ENCODE measurements around the gene CTNND2.

DNA sequence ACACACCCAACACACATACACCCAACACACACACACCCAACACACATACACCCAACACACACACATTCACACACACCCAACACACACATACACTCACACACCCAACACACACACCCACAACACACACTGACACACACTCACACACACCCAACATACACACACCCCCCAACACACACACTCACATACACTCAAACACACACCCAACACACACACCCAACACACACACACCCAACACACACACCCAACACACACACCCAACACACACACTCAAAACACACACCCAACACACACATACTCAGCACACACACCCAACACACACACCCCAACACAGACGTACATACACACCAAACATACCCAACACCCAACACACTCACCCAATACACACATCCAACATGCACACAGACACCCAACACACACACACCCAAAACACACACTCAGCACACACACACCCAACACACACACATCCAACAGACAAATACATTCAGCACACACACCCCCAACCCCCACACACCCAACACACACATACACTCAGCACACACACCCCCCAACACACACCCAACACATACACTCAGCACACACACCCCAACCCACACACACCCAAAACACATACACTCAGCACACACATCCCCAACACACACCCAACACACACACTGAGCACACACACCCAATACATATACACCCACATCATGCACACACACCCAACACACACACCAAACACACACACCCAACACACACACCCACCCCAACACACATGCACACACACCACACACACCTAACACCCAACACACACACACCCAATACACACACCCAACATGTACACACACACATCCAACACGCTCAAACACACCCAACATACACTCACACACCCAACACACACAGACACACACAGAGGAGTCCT lies 663.7 kb downstream of the CTNND2 start:
- TF ChIP-seq JUND (IDR thresholded peaks at IDR 0.05) (no peak), TEAD4 (IDR thresholded peaks at IDR 0.05; ENCODE audit: borderline replicate concordance, insufficient read depth) (no peak), TAF1 (IDR thresholded peaks at IDR 0.05; ENCODE audit: borderline replicate concordance, low read depth, low read length) (no peak), TCF12 (IDR thresholded peaks at IDR 0.05) (no peak), EP300 (IDR thresholded peaks at IDR 0.05; ENCODE audit: borderline replicate concordance in 1 of 2, low read depth in 1 of 2, low read length in 1 of 2) (no peak), YY1 (IDR thresholded peaks at IDR 0.05; ENCODE audit: low read depth) (no peak), EZH2phosphoT487 (IDR thresholded peaks at IDR 0.05; ENCODE audit: borderline replicate concordance, low read depth) (no peak), POLR2AphosphoS5 (IDR thresholded peaks at IDR 0.05; ENCODE audit: low read depth, low read length) (no peak)
- TF ChIP-seq, protein P1, sequence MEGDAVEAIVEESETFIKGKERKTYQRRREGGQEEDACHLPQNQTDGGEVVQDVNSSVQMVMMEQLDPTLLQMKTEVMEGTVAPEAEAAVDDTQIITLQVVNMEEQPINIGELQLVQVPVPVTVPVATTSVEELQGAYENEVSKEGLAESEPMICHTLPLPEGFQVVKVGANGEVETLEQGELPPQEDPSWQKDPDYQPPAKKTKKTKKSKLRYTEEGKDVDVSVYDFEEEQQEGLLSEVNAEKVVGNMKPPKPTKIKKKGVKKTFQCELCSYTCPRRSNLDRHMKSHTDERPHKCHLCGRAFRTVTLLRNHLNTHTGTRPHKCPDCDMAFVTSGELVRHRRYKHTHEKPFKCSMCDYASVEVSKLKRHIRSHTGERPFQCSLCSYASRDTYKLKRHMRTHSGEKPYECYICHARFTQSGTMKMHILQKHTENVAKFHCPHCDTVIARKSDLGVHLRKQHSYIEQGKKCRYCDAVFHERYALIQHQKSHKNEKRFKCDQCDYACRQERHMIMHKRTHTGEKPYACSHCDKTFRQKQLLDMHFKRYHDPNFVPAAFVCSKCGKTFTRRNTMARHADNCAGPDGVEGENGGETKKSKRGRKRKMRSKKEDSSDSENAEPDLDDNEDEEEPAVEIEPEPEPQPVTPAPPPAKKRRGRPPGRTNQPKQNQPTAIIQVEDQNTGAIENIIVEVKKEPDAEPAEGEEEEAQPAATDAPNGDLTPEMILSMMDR (IDR thresholded peaks at IDR 0.05) = no peak
- TF ChIP-seq, protein P2, sequence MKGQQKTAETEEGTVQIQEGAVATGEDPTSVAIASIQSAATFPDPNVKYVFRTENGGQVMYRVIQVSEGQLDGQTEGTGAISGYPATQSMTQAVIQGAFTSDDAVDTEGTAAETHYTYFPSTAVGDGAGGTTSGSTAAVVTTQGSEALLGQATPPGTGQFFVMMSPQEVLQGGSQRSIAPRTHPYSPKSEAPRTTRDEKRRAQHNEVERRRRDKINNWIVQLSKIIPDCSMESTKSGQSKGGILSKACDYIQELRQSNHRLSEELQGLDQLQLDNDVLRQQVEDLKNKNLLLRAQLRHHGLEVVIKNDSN (IDR thresholded peaks at IDR 0.05; ENCODE audit: borderline replicate concordance, low read depth) = no peak
- TF ChIP-seq, protein P3, sequence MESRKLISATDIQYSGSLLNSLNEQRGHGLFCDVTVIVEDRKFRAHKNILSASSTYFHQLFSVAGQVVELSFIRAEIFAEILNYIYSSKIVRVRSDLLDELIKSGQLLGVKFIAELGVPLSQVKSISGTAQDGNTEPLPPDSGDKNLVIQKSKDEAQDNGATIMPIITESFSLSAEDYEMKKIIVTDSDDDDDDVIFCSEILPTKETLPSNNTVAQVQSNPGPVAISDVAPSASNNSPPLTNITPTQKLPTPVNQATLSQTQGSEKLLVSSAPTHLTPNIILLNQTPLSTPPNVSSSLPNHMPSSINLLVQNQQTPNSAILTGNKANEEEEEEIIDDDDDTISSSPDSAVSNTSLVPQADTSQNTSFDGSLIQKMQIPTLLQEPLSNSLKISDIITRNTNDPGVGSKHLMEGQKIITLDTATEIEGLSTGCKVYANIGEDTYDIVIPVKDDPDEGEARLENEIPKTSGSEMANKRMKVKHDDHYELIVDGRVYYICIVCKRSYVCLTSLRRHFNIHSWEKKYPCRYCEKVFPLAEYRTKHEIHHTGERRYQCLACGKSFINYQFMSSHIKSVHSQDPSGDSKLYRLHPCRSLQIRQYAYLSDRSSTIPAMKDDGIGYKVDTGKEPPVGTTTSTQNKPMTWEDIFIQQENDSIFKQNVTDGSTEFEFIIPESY (IDR thresholded peaks at IDR 0.05; ENCODE audit: borderline replicate concordance, low read depth) = no peak
- TF ChIP-seq, protein P4, sequence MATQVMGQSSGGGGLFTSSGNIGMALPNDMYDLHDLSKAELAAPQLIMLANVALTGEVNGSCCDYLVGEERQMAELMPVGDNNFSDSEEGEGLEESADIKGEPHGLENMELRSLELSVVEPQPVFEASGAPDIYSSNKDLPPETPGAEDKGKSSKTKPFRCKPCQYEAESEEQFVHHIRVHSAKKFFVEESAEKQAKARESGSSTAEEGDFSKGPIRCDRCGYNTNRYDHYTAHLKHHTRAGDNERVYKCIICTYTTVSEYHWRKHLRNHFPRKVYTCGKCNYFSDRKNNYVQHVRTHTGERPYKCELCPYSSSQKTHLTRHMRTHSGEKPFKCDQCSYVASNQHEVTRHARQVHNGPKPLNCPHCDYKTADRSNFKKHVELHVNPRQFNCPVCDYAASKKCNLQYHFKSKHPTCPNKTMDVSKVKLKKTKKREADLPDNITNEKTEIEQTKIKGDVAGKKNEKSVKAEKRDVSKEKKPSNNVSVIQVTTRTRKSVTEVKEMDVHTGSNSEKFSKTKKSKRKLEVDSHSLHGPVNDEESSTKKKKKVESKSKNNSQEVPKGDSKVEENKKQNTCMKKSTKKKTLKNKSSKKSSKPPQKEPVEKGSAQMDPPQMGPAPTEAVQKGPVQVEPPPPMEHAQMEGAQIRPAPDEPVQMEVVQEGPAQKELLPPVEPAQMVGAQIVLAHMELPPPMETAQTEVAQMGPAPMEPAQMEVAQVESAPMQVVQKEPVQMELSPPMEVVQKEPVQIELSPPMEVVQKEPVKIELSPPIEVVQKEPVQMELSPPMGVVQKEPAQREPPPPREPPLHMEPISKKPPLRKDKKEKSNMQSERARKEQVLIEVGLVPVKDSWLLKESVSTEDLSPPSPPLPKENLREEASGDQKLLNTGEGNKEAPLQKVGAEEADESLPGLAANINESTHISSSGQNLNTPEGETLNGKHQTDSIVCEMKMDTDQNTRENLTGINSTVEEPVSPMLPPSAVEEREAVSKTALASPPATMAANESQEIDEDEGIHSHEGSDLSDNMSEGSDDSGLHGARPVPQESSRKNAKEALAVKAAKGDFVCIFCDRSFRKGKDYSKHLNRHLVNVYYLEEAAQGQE (IDR thresholded peaks at IDR 0.05; ENCODE audit: low read depth, low read length) = no peak

Data from SK-N-SH (cell line).